ENCODE results near the gene TBC1D9. TPM values are rescaled to one million over a fixed set of nuclear protein-coding genes. Genes with fewer than 3 reads are reported as not detected.

TBC1D9 gene
- polyA plus RNA-seq, 2 of the 4 experiments (the other 2 are of a cell fraction): 5.6 to 11.8 TPM

- TF ChIP-seq RFX5 (IDR thresholded peaks at IDR 0.05) (no peak), USF2 (IDR thresholded peaks at IDR 0.05) (no peak), HDAC2 (IDR thresholded peaks at IDR 0.05) (no peak), CBX8 (IDR thresholded peaks at IDR 0.05) (no peak), NFE2L2 (conservative IDR thresholded peaks at IDR 0.05; ENCODE audit: low read length) (no peak)
Observed at GRCh38 chr4:140706665-140707064, 49.5 kb downstream of the TBC1D9 start (continued).

DNA sequence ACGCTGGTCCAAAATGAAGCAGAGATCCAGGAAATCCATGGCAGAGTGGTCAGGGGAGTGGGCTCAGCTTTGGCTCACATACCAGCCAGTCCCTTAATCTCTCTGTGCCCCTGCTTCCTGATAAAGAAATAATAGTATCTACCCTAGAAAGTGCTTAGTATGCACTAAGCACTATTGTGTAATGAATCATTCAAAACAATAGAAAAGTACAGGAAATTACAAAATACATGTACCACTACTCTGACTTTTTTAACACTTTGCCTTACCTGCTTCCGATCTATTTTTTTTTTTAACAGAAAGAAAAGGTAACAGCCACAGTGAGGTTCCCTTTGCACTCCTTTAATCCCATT lies 49.9 kb downstream of the TBC1D9 start:
- no peak for DNase-seq (ENCODE audit: low read depth in 1 of 2, low spot score in 1 of 2)
- CTCF ChIA-PET: no interaction called here
- H3K9me3 ChIP-seq: no peaks in the 10 kb centered on the region
- POLR2A ChIA-PET: no interaction called here
- TF ChIP-seq FOSL2 (IDR thresholded peaks at IDR 0.05) (no peak), FOSL2 (CRISPR knock-in tag; IDR thresholded peaks at IDR 0.05) (no peak), MAFK (IDR thresholded peaks at IDR 0.05; ENCODE audit: partially characterized antibody) (peak; percentile 48), EP300 (IDR thresholded peaks at IDR 0.05) (no peak), RFX5 (IDR thresholded peaks at IDR 0.05) (no peak)
- TF ChIP-seq, protein P1, sequence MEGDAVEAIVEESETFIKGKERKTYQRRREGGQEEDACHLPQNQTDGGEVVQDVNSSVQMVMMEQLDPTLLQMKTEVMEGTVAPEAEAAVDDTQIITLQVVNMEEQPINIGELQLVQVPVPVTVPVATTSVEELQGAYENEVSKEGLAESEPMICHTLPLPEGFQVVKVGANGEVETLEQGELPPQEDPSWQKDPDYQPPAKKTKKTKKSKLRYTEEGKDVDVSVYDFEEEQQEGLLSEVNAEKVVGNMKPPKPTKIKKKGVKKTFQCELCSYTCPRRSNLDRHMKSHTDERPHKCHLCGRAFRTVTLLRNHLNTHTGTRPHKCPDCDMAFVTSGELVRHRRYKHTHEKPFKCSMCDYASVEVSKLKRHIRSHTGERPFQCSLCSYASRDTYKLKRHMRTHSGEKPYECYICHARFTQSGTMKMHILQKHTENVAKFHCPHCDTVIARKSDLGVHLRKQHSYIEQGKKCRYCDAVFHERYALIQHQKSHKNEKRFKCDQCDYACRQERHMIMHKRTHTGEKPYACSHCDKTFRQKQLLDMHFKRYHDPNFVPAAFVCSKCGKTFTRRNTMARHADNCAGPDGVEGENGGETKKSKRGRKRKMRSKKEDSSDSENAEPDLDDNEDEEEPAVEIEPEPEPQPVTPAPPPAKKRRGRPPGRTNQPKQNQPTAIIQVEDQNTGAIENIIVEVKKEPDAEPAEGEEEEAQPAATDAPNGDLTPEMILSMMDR (IDR thresholded peaks at IDR 0.05): no peak
- no peak for ATAC-seq
- no peaks in the 10 kb centered on the region for H3K4me1 ChIP-seq
- WGBS (ENCODE audit: missing lambda C conversion rate): 93% methylated on average over 2 of the region's 2 CpGs
- H3K4me2 ChIP-seq: no peak overlapping the region
- H3K4me3 ChIP-seq: no peak overlapping the region
- no peak for FAIRE-seq
- H3K27ac ChIP-seq: no peak overlapping the region

GRCh38 chr4:140705625-140706275 lies 50.4 kb downstream of the TBC1D9 start:
- CTCF ChIA-PET: no interaction called here
- TF ChIP-seq HDAC2 (IDR thresholded peaks at IDR 0.05) (no peak), CEBPB (IDR thresholded peaks at IDR 0.05) (no peak), POLR2AphosphoS2 (conservative IDR thresholded peaks at IDR 0.05; ENCODE audit: low read length) (no peak), RAD21 (conservative IDR thresholded peaks at IDR 0.05 in 1 of 2, IDR thresholded peaks at IDR 0.05 in 1 of 2) (no peak), HEYL (CRISPR knock-in tag; IDR thresholded peaks at IDR 0.05) (no peak), ZC3H11A (IDR thresholded peaks at IDR 0.05) (no peak), USF2 (IDR thresholded peaks at IDR 0.05) (no peak), MYC (IDR thresholded peaks at IDR 0.05; ENCODE audit: borderline replicate concordance, low read length) (no peak)
- TF ChIP-seq, protein P2, sequence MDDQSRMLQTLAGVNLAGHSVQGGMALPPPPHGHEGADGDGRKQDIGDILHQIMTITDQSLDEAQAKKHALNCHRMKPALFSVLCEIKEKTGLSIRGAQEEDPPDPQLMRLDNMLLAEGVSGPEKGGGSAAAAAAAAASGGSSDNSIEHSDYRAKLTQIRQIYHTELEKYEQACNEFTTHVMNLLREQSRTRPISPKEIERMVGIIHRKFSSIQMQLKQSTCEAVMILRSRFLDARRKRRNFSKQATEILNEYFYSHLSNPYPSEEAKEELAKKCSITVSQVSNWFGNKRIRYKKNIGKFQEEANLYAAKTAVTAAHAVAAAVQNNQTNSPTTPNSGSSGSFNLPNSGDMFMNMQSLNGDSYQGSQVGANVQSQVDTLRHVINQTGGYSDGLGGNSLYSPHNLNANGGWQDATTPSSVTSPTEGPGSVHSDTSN (IDR thresholded peaks at IDR 0.05): no peak
- TF ChIP-seq, protein P3, sequence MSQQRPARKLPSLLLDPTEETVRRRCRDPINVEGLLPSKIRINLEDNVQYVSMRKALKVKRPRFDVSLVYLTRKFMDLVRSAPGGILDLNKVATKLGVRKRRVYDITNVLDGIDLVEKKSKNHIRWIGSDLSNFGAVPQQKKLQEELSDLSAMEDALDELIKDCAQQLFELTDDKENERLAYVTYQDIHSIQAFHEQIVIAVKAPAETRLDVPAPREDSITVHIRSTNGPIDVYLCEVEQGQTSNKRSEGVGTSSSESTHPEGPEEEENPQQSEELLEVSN (IDR thresholded peaks at IDR 0.05; ENCODE audit: borderline replicate concordance, low read depth): no peak
- DNase-seq (ENCODE audit: low read depth in 1 of 2, low spot score in 1 of 2): no peak
- Histone ChIP-seq H3K4me1 (no peaks in the 10 kb centered on the region), H3K9me3 (no peaks in the 10 kb centered on the region), H3K4me2 (no peak overlapping the region), H3K4me3 (no peak overlapping the region), H3K27ac (no peak overlapping the region)
- POLR2A ChIA-PET: no interaction called here
- no peak for ATAC-seq
- 93% methylated on average over 8 of the region's 8 CpGs for WGBS (ENCODE audit: missing lambda C conversion rate)
- no peak for FAIRE-seq
